Fibroblast of peridontal ligament (primary cell): ENCODE measurements around the gene UBE2H.
"Not testable (repeated sequence)": the region's sequence is repeated elsewhere in the genome, so short reads cannot be mapped to it uniquely, and the experiment has no call there.

Experiments
- DNase-seq: peaks from one replicate; pipeline ENCODE4 v3.0.0-alpha.2; 2010; ENCODE audit errors: extremely low read depth

UBE2H gene

GRCh38 chr7:129843978-129844840 lies 108.6 kb downstream of the UBE2H start:
- no peak for DNase-seq

GRCh38 chr7:129843365-129843898 lies 109.3 kb downstream of the UBE2H start:
- no peak for DNase-seq

GRCh38 chr7:129841465-129841864 lies 111.3 kb downstream of the UBE2H start:
- no peak for DNase-seq

GRCh38 chr7:129840757-129841156 lies 112.0 kb downstream of the UBE2H start:
- peak; percentile 51 for DNase-seq

GRCh38 chr7:129836983-129837382 lies 115.8 kb downstream of the UBE2H start:
- DNase-seq, result no peak

GRCh38 chr7:129835569-129835968 lies 117.2 kb downstream of the UBE2H start:
- DNase-seq, result no peak

- not testable (repeated sequence) for DNase-seq
Observed at GRCh38 chr7:129833353-129833752, 119.4 kb downstream of the UBE2H start.

- no peak for DNase-seq
Observed at GRCh38 chr7:129832701-129833227, 120.0 kb downstream of the UBE2H start.

- no peak for DNase-seq
Observed at GRCh38 chr7:129832282-129832681, 120.5 kb downstream of the UBE2H start.

- peak; percentile 88 for DNase-seq
Observed at GRCh38 chr7:129831424-129832058, 121.2 kb downstream of the UBE2H start.

- DNase-seq, result no peak
Observed at GRCh38 chr7:129830949-129831348, 121.8 kb downstream of the UBE2H start.

GRCh38 chr7:129829737-129830631 lies 122.8 kb downstream of the UBE2H start:
- peak; percentile 89 for DNase-seq

GRCh38 chr7:129828989-129829736 lies 123.6 kb downstream of the UBE2H start:
- no peak for DNase-seq

- DNase-seq, result no peak
Observed at GRCh38 chr7:129828078-129828762, 124.5 kb downstream of the UBE2H start.

GRCh38 chr7:129827467-129827990 lies 125.2 kb downstream of the UBE2H start:
- no peak for DNase-seq

- DNase-seq, result not testable (repeated sequence)
Observed at GRCh38 chr7:129826895-129827294, 125.9 kb downstream of the UBE2H start.

GRCh38 chr7:129825209-129825970 lies 127.4 kb downstream of the UBE2H start:
- DNase-seq, result peak; percentile 51

GRCh38 chr7:129824291-129825208 lies 128.2 kb downstream of the UBE2H start:
- DNase-seq, result peak; percentile 14
